Activated naive CD4-positive, alpha-beta T cell treated with anti-CD3 and anti-CD28 coated beads for 36 hours (primary cell): ENCODE data around the gene SPATA3. TPM values are rescaled to one million over a fixed set of nuclear protein-coding genes. Genes with fewer than 3 reads are reported as not detected.
"Not testable (repeated sequence)": the region's sequence is repeated elsewhere in the genome, so short reads cannot be mapped to it uniquely, and the experiment has no call there.

Source experiments
- CTCF ChIA-PET: fragments of 350-600 bp; sonication (Branson Sonifier 250); formaldehyde crosslinking; loops from one replicate; lab custom pipeline; 2021; ENCODE audit warnings: antibody characterized with exemption; lab: Charles Lee
- DNase-seq: peaks from one replicate; pipeline ENCODE4 v3.0.0-alpha.2; 2020
- H3K27ac Mint-ChIP-seq: one replicate; pipeline ENCODE4 v1.8.0; 2021; ENCODE audit warnings: mild to moderate bottlenecking, mixed read lengths
- H3K27me3 Mint-ChIP-seq: one replicate; pipeline ENCODE4 v1.8.0; 2021; ENCODE audit warnings: low read depth, mixed read lengths
- H3K36me3 Mint-ChIP-seq: one replicate; pipeline ENCODE4 v1.8.0; 2021; ENCODE audit warnings: low read depth, mixed read lengths
- H3K4me1 Mint-ChIP-seq: one replicate; pipeline ENCODE4 v1.8.0; 2021; ENCODE audit warnings: low read depth, mixed read lengths
- H3K4me3 Mint-ChIP-seq: one replicate; pipeline ENCODE4 v1.8.0; 2021; ENCODE audit warnings: mild to moderate bottlenecking, moderate library complexity, mixed read lengths
- H3K9me3 Mint-ChIP-seq: one replicate; pipeline ENCODE4 v1.8.0; 2021; ENCODE audit warnings: mixed read lengths
- intact Hi-C: fragments of 100-400 bp; cut with micrococcal nuclease; formaldehyde crosslinking; loops from one replicate; pipeline ENCODE4 v1.15.1; 2023
- total RNA-seq, 2 experiments: library from RNA; stranded (reverse); gene quantifications; one replicate each; pipeline ENCODE4 v1.2.3, GENCODE V29; 2021

SPATA3 gene
- total RNA-seq, 2 experiments from 2014 or later = not detected

DNA sequence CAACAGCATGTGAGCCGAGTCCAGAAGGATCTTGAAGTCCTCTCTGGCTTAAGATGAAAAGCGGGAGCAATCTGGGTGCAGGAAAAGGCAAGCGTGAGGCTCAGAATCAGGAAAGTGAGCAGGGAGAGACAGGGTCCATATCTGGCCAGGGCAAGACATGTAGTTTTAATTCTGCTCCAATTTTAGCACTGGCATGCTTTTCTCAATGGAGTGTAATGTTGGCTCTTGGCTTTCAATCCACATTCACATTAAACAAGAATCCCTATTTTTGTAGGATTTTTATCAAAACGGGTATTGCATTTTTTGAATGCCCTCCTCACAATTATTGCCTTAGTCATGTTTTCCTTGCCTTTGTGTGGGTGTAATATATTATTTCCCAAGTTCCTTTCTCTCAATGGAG is 6.0 kb downstream of the SPATA3 start:
- Mint-ChIP-seq H3K4me1 (no peaks in the 10 kb centered on the region), H3K27me3 (peaks cover 31% of the 10 kb centered on the region), H3K27ac (no peak overlapping the region), H3K4me3 (no peak overlapping the region), H3K36me3 (no peaks in the 10 kb centered on the region), H3K9me3 (peaks cover 12% of the 10 kb centered on the region)
- no peak for DNase-seq
- CTCF ChIA-PET = interaction anchor here (0.9 kb wide), 2 partner anchors 55 to 155 kb away, joined by 3 to 4 read pairs; no protein-coding TSS in a partner anchor
- intact Hi-C loops = no loop called here

DNA sequence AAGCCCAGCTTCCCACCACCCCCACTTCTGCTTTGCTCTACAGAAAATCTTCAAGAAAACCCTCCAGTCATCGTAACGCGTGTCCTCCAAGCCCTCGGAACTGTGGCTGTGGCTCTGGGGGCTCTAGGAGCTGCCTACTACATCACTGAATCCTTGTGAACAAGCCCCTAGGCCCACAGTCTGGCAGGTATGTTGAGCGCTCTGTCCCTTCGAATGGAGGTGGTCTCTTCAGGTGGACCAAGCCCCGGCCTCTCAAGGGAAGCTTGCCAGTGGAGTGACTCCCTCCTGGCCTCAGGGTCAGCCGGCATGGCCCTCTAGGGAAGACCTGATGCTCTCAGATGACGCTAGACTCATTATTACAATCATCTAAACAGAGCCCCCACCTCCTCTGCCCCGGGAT is 6.7 kb downstream of the SPATA3 start:
- CTCF ChIA-PET = interaction anchor here (0.9 kb wide), 1 partner anchor 55 kb away, joined by 3 read pairs; no protein-coding TSS in a partner anchor
- H3K27ac Mint-ChIP-seq = no peak overlapping the region
- no peak for DNase-seq
- H3K4me3 Mint-ChIP-seq = no peak overlapping the region
- intact Hi-C loops = no loop called here
- peaks cover 30% of the 10 kb centered on the region for H3K27me3 Mint-ChIP-seq
- H3K9me3 Mint-ChIP-seq = peaks cover 8% of the 10 kb centered on the region
- H3K36me3 Mint-ChIP-seq = no peaks in the 10 kb centered on the region
- no peaks in the 10 kb centered on the region for H3K4me1 Mint-ChIP-seq

DNA sequence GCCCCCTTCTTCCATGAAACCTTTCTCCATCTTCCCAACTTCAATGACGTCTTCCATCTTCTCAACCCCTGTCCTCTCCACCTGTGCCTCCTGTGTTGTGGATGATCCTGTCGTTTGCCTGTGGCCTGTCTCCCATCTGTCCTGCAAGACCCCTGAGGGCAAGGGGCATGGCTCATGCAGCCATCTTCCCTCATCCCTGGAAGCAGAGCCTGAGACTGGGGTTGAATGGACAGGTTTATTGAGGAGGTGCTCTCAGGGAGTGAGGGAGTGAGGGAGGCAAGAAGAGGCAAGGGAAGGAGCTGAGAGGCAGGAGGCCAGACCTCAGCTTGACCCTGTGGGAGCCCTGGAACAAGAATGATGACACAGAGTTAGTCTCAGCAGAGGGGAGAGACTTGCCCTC is 7.3 kb downstream of the SPATA3 start:
- Mint-ChIP-seq H3K36me3 (no peaks in the 10 kb centered on the region), H3K27ac (no peak overlapping the region), H3K4me1 (no peaks in the 10 kb centered on the region), H3K4me3 (no peak overlapping the region), H3K9me3 (peaks cover 8% of the 10 kb centered on the region), H3K27me3 (peaks cover 30% of the 10 kb centered on the region)
- intact Hi-C loops = no loop called here
- CTCF ChIA-PET = interaction anchor here (0.9 kb wide), 1 partner anchor 54 kb away, joined by 3 read pairs; no protein-coding TSS in a partner anchor
- no peak for DNase-seq

DNA sequence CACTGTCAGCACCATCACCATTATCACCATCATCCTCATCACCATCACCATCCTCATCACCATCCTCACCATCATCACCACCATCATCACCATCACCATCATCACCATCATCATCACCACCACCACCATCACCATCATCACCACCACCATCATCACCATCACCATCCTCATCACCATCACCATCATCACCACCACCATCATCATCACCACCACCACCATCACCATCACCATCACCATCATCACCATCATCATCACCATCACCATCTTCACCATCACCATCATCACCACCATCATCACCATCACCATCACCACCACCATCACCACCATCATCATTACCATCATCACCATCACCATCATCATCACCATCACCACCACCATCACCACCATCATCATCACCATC is 9.0 kb downstream of the SPATA3 start:
- H3K27me3 Mint-ChIP-seq = peaks cover 19% of the 10 kb centered on the region
- DNase-seq, intact Hi-C loops, H3K36me3 Mint-ChIP-seq, CTCF ChIA-PET, H3K4me1 Mint-ChIP-seq, H3K9me3 Mint-ChIP-seq, H3K4me3 Mint-ChIP-seq, H3K27ac Mint-ChIP-seq: not testable (repeated sequence)

GRCh38 chr2:231007286-231008098 is 11.6 kb downstream of the SPATA3 start:
- peaks cover 8% of the 10 kb centered on the region for H3K9me3 Mint-ChIP-seq

DNA sequence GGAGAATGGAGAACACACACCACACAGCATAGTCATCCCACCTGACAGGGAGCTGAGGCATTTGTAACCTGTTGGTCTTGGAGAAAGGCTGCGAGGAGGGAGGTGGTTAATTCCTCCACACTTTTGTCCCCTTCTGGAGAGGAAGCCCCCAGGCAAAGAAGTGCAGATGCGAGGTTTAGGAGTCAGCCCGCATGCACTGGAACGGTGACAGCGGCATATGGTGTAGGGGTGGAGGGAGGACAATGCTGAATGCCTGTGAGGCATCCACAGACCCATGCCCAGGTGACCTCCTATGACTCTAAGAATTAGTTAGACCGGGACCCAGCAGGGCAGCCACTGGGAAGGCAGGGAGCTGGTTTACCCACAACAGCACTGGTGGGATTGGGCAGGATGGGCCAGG is 12.2 kb downstream of the SPATA3 start:
- Mint-ChIP-seq H3K4me3 (no peak overlapping the region), H3K36me3 (no peaks in the 10 kb centered on the region), H3K9me3 (peaks cover 8% of the 10 kb centered on the region), H3K27me3 (peaks cover 3% of the 10 kb centered on the region), H3K4me1 (no peaks in the 10 kb centered on the region), H3K27ac (no peak overlapping the region)
- intact Hi-C loops = no loop called here
- no peak for DNase-seq
- CTCF ChIA-PET = interaction anchor here (0.6 to 1.1 kb wide), 2 partner anchors 21 to 510 kb away, joined by 4 to 7 read pairs; no protein-coding TSS in a partner anchor

More at GRCh38 chr2:231007286-231008098, 11.6 kb downstream of the SPATA3 start:
- CTCF ChIA-PET = interaction anchor here (1.1 kb wide), 1 partner anchor 20 kb away, joined by 4 read pairs; no protein-coding TSS in a partner anchor
- Mint-ChIP-seq H3K36me3 (no peaks in the 10 kb centered on the region), H3K4me1 (no peaks in the 10 kb centered on the region), H3K4me3 (no peak overlapping the region), H3K27ac (no peak overlapping the region), H3K27me3 (peaks cover under 1% of the 10 kb centered on the region)
- no peak for DNase-seq
- intact Hi-C loops = no loop called here

DNA sequence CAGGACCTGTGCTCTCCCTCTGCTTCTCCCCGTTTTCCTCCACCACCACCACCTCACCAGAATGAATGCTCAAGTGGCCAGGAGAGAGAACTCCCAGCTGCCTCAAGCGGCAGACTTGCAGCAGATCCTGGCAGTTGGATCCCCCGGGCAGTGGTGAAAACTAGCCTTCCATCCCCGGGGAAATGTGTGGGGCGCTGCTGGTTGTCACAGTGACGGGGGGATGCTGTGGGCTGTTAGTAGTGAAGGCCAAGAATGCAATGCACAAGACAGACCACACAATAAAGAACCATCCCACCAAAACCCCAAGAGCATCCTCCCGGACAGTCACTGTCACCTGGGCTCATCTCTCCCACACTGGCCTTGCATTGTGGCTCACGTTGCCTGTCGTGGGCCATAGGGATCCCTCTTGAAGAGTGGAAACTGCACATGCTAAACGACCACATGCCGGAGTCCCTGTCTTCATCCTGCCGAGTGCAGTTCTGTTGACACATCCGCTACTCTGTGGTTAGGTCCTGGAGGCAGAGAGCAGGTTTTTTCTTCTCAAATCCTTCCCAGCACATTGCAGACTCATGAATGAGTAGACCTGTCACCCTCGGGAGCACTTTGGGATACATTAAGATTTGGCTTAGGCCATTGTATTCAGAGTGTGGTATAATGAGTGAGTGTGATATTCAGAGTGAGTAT is 13.5 kb downstream of the SPATA3 start:
- Mint-ChIP-seq H3K9me3 (peaks cover 8% of the 10 kb centered on the region), H3K4me3 (no peak overlapping the region), H3K27me3 (peaks cover 3% of the 10 kb centered on the region), H3K4me1 (no peaks in the 10 kb centered on the region), H3K36me3 (no peaks in the 10 kb centered on the region), H3K27ac (no peak overlapping the region)
- CTCF ChIA-PET = no interaction called here
- no peak for DNase-seq
- intact Hi-C loops = no loop called here

DNA sequence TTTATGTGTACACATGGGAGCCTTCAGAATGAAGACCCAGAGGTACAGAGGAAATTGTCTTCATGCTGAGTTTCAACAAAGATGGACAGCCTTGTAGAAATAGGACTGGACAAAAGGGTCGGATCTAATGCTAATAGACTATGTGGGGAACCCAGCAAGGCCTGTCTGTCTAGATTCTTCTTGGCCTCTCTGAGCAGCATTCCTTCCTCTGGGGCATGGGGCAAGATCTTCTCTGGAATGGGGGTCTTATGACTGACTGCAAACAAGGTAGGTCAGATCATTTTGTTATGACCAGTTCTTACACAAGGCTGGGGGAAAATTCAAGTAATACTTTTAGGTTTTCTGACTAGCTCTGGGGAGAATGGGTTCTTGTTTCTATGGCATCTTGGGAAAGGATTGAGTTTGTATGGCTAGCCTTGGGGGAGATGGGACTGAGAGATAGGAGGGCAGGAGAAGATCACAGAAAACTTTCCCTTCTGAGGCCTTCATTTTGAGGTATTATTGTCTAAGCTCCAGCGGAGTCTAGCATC is 14.3 kb downstream of the SPATA3 start:
- H3K27me3 Mint-ChIP-seq = peaks cover 5% of the 10 kb centered on the region
- no peak overlapping the region for H3K27ac Mint-ChIP-seq
- H3K36me3 Mint-ChIP-seq = no peaks in the 10 kb centered on the region
- CTCF ChIA-PET = no interaction called here
- intact Hi-C loops = no loop called here
- DNase-seq = no peak
- H3K9me3 Mint-ChIP-seq = peaks cover 3% of the 10 kb centered on the region
- H3K4me3 Mint-ChIP-seq = no peak overlapping the region
- no peaks in the 10 kb centered on the region for H3K4me1 Mint-ChIP-seq

DNA sequence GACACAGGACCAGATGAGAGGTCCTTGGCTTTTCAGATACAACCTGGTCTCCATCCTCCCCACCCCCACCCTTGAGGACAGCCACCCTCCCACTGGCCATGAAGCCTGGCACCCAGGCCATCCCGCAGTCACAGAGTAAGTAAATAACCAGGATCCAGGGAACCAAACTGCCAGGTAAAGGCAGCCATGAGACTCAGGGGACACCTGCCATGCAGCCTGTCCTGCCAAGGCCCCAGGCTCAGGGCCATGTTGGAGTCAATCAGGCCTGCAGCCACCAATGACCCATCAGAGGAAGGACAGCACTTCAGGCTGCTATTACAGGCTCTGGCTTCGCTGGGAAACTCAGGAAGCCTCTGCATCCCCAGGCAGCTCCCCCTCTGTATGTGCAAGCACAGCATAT is 15.6 kb downstream of the SPATA3 start:
- H3K36me3 Mint-ChIP-seq = no peaks in the 10 kb centered on the region
- H3K27ac Mint-ChIP-seq = no peak overlapping the region
- no peak for DNase-seq
- H3K9me3 Mint-ChIP-seq = no peaks in the 10 kb centered on the region
- H3K4me3 Mint-ChIP-seq = no peak overlapping the region
- CTCF ChIA-PET = no interaction called here
- H3K4me1 Mint-ChIP-seq = no peaks in the 10 kb centered on the region
- peaks cover 6% of the 10 kb centered on the region for H3K27me3 Mint-ChIP-seq
- intact Hi-C loops = no loop called here

- no peaks in the 10 kb centered on the region for H3K9me3 Mint-ChIP-seq
- intact Hi-C loops = no loop called here
- H3K36me3 Mint-ChIP-seq = no peaks in the 10 kb centered on the region
- CTCF ChIA-PET = no interaction called here
- H3K4me1 Mint-ChIP-seq = no peaks in the 10 kb centered on the region
- DNase-seq = no peak
- H3K4me3 Mint-ChIP-seq = no peak overlapping the region
- H3K27me3 Mint-ChIP-seq = peaks cover 9% of the 10 kb centered on the region
- no peak overlapping the region for H3K27ac Mint-ChIP-seq
Observed at GRCh38 chr2:231012463-231012862, 16.5 kb downstream of the SPATA3 start.

DNA sequence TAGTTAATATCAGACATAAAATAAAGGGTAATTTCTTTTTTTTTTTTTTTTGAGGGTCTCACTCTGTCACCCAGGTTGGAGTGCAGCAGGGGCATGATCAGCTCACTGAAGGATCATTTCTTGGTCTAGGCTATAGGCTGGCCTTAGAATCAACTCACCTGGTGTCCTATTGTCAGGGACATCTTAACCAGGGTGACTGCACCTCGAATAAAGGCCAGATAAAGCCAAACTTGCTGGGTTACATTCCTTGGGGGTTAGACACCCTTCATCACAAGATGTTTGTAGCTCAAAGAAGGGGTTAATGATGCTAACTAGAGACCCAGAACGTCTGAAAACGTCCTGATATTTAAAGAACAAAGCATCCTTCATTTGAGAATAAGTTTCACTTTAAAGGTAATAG is 17.9 kb downstream of the SPATA3 start:
- no peaks in the 10 kb centered on the region for H3K4me1 Mint-ChIP-seq
- DNase-seq = no peak
- H3K27me3 Mint-ChIP-seq = peaks cover 9% of the 10 kb centered on the region
- CTCF ChIA-PET = no interaction called here
- H3K36me3 Mint-ChIP-seq = no peaks in the 10 kb centered on the region
- H3K4me3 Mint-ChIP-seq = no peak overlapping the region
- H3K9me3 Mint-ChIP-seq = no peaks in the 10 kb centered on the region
- no peak overlapping the region for H3K27ac Mint-ChIP-seq
- intact Hi-C loops = no loop called here

DNA sequence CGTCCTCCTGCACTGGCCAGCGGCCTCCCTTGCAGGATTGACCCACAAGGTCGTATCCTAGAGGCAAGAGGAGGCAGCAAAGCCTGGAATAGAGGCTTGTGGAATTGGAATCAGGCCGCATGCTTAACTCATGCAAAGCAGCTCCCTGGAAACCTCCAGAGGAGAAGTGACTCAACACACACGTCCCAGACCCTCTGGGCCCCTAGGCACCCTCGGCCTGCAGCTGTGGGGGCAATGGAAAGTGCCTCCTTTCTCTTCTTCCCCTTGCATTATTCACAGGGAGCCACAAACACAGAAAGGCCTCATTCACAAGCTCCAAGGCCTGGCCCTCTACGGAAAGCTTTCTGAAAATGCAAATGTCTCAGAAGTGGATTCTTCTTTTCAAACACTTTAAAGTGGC is 19.6 kb downstream of the SPATA3 start:
- CTCF ChIA-PET = interaction anchor here (1.0 kb wide), 1 partner anchor 38 kb away, joined by 3 read pairs; no protein-coding TSS in a partner anchor

More for the DNA sequence above, 19.6 kb downstream of the SPATA3 start:
- Mint-ChIP-seq H3K36me3 (no peaks in the 10 kb centered on the region), H3K27ac (no peak overlapping the region), H3K9me3 (no peaks in the 10 kb centered on the region), H3K4me1 (no peaks in the 10 kb centered on the region), H3K27me3 (peaks cover 9% of the 10 kb centered on the region), H3K4me3 (no peak overlapping the region)
- intact Hi-C loops = no loop called here
- no peak for DNase-seq
